GM11168 (cell line): ENCODE measurements around the gene PITRM1.
"Not testable (repeated sequence)": the region's sequence is repeated elsewhere in the genome, so short reads cannot be mapped to it uniquely, and the experiment has no call there.

ENCODE experiments used
- in situ Hi-C: fragments of 300-500 bp; cut with MboI; formaldehyde crosslinking; loops from one replicate; pipeline ENCODE4 v1.12.0; 2022; ENCODE audit warnings: low sequenced_read_pairs; ENCODE audit not compliant: unreplicated experiment

Gene PITRM1, protein sequence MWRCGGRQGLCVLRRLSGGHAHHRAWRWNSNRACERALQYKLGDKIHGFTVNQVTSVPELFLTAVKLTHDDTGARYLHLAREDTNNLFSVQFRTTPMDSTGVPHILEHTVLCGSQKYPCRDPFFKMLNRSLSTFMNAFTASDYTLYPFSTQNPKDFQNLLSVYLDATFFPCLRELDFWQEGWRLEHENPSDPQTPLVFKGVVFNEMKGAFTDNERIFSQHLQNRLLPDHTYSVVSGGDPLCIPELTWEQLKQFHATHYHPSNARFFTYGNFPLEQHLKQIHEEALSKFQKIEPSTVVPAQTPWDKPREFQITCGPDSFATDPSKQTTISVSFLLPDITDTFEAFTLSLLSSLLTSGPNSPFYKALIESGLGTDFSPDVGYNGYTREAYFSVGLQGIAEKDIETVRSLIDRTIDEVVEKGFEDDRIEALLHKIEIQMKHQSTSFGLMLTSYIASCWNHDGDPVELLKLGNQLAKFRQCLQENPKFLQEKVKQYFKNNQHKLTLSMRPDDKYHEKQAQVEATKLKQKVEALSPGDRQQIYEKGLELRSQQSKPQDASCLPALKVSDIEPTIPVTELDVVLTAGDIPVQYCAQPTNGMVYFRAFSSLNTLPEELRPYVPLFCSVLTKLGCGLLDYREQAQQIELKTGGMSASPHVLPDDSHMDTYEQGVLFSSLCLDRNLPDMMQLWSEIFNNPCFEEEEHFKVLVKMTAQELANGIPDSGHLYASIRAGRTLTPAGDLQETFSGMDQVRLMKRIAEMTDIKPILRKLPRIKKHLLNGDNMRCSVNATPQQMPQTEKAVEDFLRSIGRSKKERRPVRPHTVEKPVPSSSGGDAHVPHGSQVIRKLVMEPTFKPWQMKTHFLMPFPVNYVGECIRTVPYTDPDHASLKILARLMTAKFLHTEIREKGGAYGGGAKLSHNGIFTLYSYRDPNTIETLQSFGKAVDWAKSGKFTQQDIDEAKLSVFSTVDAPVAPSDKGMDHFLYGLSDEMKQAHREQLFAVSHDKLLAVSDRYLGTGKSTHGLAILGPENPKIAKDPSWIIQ

DNA sequence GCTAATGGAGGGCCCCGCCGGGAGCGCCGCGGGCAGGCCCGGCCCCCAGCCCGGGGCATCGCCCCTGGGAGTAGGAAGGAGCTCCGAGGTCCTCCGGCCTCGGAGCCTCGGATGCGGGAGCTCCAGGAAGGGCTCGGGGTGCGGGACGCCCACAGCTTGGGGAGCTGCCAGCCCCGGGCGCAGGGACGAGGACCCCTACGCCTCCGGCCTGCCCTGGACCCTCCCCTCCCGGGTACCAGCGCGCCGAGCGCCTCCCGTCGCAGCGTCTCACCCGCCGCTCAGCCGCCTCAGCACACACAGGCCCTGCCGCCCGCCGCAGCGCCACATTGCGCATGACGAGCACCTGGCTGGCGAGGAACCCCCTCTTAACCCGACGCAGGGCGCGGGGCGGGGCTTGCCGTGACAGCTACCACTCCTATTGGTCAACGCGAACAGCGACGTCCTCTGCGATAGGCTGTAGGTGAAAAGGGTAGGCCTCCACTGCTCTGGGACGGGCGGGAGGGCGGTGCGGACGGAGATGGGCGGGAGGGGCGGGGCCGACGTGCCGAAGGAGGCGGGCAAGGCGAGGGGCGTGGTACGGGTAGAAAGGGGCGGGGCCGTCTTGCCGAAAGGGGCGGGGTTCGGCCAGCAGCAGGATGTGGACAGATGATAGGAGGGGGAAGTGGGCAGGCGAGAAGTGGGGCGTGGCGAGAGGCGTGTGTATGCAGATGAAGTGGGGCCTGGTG lies at the start of gene PITRM1:
TSS of gene PITRM1 (minus strand) at position 337 of the 725 bp plus-strand sequence. CDS start at position 327, 10 bp downstream.
- in situ Hi-C loops: no loop called here

DNA sequence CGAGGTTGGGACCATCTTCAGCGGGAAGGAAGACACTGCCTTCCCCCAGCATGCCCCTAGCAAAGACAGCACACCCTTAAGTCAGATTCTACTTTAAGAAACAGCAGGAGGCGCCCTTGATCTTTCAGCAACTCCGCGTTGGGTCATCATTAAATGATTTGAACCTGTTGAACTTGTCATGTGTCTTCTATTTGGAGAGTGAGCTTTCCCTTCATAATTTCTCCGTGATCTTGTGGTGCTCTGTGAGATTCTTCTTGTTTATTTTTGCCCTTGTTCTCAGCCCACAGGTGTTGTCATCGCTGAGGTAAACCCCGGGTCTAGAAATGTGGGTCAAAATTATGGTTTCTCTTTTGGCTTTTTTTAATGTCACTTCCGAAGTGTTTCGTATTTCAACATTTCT lies 49.5 kb upstream of the PITRM1 start:
- in situ Hi-C loops: no loop called here

DNA sequence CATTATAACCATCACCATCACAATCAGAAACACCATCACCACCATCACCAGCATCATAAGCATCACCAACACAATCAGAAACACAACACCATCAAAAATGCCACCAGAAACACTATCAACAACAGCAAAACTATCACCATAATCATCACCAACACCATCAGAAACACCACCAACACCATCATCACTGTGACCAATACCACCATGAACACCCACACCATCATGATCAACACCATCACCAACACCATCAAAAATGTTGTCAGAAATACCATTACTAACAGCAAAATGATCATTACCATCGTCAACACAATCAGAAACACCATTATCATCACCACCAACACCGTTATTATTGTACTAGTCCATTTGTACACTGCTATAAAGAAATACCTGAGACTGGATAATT lies 49.0 kb upstream of the PITRM1 start:
- in situ Hi-C loops: not testable (repeated sequence)

DNA sequence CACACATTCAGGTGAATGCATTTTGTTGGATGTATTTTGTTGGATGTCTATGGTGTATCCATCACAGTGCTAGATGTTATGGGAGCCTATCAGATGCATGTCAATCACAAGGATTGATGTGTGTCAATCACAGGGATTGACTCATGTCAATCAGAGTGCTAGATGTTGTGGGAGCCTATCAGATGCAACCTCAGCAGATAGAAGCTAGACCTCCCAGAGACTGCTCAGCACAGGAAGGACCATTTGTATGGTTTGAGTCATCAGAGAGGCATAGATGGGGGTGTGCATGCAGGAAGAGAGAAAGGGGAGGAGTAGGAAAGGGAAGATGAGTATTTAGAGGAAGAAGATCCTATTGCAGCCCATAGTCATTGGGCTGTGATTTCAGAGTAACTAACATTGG lies 48.3 kb upstream of the PITRM1 start:
- in situ Hi-C loops: no loop called here

DNA sequence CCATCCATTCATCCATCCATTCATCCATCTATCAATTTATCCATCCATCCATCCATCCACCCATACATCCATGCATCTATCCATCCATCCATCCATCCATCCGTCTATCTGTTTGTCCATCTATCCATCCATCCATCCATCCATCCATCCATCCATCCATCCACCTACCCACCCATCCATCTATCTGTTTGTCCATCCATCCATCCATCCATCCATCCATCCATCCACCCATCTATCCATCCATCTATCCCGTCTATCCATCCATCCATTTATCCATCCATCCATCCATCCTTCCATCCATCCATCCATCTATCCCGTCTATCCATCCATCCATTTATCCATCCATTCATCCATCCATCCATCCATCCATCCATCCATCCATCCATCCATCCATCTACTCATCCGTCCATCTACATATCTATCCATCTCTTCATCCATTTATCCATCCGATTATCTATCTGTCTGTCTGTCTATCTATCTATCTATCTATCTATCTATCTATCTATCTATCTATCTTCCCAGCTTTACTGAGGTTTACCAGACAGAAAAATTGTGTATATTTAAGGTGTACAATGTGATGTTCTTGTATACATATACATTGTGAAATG lies 46.5 kb upstream of the PITRM1 start:
- in situ Hi-C loops: not testable (repeated sequence)

DNA sequence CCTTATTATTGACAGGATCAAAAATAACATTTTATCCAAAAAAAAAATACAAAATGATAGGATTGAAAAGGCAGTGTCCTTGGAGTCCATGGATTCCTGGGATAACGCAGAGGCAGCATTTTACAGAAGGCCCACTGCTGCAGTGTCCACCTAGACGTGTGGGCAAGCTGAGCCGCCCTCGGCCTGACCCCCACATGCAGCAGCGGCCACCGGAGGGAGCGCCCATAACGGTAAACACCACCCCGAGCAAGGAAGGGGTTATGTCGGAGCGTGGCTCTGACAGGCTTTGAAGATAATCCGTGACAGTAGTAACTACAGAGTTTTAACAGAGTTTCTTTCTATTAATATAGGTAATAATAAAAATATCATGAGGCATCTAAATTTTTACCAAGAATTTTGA lies 45.3 kb upstream of the PITRM1 start:
- in situ Hi-C loops: no loop called here

DNA sequence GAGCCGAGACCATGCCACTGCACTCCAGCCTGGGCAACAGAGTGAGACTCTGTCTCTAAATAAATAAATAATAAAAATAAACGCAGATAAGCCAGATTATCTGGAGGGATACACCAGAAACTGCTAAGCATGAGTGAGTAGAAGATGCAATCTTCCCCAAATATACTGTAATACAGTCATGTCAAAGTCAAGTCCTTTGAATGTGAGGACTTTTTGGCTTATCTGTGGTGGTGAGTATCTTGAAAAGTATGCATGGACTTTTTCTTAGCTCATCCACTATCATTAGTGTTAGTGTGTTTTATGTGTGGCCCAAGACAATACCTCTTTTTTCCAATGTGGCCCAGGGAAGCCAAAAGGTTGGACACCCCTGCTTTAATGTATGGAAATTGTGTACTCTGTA lies 44.7 kb upstream of the PITRM1 start:
- in situ Hi-C loops: no loop called here

DNA sequence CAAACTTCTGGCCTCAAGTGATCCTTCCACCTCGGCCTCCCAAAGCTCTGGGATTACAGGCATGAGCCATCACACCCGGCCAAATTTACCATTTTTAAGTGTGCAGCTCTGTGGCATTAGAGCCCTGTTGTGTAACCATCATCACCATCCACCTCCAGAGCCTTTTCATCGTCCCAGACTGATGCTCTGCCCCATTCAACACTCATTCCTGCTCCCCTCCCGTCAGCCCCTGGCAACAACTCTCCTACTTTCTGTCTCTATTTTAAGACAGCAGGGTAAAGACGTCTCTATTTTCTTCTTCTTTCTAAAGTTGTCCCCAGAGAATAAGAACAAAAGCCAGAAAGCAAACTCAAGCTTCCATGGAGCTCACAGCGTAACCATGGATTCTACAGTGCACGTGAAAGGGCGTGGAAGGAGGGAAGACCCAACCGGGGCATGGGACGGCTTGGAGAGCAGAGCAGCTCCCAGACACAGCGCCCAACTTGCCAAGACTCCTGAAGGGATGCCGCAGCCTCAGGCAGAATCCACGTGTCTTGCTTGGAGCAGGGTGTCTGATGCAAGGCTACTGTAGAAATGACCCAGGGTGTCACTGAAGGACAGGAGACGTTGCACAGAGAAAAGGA lies 42.7 kb upstream of the PITRM1 start:
- in situ Hi-C loops: no loop called here

DNA sequence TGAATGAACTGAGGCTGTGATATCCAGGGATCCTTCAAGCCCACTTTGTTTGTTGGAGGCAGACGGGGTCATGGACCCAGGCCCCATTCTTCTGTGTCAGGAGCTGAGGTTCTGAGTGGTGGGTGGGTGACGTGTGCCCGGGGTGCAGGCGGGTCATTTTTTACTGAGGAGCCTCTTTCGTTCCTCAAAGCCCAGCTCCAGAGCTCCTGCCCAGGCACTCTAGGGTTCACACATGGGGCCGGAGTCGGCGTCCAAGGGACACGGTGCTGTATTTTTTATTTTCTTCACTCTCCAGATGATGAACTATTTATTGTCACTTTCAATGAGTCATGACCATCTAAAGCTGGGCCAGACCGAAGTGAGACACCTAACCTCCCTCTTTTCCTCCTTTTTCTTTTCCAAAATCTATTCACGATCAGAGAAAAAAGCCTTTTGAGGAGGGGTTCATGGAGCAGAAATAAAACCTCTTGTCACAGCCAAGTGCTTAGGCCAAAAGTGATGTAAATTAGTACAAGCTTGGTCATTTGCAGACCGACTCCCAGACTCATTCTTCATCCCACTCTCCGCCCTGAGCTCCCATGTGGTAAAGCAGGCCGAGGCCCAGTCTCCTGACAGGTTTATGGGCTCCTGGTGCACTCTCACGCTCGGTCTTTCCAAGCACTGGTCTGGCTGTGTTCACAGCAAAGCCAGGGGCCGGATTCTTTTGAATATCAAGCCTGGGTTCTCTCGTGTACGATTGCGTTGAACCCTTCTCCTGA lies 41.4 kb upstream of the PITRM1 start:
- in situ Hi-C loops: no loop called here

DNA sequence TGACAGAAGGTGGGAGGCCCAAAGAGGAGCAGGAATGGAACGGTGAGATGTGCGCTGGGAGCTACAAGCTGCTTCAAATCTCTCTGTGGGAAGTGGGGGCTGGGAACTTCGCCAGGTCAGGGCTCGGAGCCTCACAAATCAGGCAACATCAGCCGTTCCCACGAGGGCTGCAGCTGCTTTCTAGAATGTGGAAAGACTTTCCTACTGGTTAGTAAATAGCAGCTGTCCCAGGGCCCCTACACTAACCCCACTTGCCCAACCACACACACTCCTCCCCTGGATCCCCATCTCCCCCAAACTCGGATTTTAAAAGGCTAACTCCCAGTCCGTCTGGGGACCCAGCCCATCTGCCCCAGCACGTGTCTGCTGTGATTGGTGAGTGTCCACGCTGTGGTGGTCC lies 40.6 kb upstream of the PITRM1 start:
- in situ Hi-C loops: no loop called here

DNA sequence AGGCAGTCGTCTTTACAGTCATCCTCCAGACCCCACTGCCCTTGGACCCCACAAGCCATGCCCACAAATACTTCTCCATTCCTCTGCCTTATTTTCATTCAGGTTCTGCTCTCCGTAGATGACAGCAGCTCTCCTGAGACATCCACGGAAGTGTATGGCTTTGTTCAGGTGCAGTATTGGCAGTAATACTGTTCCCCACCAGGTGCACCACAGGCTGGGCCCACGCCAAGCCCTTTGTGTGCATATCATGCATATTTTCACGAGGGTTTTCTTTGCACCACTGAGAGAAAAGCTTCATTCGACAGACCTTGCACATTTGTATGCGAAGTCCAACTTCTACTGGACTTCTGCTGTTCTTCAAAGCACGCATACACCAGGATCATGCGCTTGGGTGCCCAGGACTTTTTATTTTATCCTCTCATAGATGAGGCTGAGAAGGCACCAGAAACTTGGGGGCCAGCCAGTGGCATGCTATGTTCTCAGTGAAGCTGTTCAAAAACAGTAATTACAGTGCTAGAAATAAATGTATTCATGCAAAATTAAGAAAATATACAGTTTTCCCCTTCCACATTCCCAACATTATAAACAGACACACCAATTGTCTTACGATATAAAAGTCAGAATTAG lies 37.8 kb upstream of the PITRM1 start:
- in situ Hi-C loops: no loop called here

DNA sequence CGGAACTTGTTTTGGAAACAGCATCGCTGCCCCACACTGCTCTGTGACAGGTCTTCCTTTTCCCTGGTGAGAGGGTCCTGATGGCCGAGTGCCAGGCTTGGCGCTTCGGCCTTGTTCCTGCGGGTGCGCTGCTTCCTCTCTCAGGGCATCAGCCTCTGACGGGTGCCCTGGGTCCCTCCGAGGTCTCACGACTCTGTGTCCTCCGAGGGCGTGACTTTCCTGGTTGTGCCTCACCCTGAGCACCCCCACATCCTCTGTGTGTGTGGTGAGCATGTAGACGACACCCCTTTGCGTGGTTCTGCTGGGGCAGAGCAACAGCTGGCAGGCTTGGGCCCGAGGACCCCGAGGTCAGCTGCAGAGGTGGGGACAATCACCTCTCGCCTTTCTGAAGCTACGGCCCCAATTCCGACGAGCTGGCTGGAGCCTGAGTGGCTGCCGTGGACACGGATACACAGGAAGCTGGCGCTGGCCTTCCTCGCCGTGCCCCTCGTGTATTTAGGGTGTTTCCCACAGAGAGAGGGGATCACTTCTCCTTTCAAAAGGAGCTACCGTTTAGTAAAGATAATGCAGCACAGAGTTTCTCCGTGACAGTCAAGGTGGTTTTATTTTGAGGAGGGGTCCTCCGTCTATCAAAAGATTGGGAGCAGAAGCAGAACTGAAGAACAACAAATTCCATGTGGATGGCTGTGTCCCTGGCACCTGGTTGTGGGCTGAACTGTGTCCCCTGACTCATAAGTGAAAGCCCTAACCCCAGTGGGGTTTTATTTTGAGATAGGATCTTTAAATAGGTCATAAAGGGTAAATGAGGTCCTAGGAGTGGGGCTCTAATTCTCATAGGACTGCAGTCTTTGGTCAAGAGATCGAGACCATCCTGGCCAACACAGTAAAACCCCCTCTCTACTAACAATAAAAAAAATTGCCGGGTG lies 36.2 kb upstream of the PITRM1 start:
- in situ Hi-C loops: no loop called here

DNA sequence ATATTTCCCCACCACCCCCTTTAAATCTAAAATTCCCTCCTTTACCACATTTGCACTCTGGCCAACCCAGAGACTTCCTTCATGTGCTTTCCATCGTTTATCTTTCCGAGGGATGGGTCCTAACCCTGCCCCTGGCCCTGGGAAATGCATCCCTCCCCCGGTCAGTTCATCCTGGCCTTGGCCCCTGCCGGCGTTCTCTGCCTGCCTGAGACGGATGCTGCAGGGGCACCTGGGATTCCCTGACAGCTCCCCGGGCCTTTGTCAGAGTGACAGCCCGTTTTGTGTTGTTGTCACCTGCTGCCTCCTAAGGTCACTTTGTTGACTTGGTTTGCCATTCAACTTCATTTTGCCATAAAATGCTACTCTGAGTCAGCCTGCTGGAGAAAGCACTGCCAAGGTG lies 34.8 kb upstream of the PITRM1 start:
- in situ Hi-C loops: no loop called here

DNA sequence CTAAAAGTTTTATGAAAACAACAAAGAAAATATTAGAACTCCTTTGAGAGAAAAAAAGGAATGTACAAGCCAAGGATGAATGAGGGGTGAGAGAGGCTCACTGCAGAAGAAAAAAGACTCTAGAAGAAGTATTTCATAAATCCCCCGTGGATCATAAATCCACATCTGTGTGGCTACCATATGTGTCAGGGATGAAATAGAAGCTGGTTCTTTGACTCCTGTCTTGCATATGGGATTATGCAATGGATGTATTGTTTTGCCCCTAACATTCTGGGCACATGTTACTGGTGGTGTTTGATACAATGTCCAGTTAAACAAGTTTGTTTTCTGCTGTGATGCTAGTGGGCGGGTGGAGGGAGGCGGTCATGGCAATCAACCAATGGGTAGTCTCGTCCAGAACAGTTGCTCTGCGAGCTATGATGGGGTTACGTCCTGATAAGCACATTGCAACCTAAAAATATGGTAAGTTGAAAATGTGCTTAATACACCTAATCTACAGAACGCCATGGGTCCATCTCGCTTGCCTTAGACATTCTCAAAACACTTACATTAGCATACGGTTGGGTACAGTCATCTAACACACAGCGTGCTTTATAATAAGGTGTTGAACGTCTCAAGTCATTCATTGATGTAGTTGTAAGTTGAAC lies 34.1 kb upstream of the PITRM1 start:
- in situ Hi-C loops: no loop called here

DNA sequence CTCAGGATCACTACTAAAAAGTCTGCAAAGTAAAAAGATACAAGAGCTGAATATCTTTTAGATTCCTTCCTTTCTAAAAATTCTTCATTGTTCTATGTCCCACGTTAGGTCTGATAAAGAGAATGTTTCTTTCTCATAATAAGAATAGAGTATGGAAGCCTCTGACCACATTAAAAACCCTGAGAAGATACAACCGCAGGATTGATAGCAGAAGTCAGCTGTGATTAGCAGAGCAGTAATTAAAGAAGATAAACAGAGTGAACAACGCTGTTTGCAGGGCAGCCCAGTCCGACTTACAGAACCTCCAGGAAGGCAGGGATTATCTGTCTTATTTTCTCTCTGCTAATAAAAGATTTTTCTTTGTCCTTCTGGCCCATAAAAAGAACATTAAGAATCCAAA lies 31.4 kb upstream of the PITRM1 start:
- in situ Hi-C loops: no loop called here

DNA sequence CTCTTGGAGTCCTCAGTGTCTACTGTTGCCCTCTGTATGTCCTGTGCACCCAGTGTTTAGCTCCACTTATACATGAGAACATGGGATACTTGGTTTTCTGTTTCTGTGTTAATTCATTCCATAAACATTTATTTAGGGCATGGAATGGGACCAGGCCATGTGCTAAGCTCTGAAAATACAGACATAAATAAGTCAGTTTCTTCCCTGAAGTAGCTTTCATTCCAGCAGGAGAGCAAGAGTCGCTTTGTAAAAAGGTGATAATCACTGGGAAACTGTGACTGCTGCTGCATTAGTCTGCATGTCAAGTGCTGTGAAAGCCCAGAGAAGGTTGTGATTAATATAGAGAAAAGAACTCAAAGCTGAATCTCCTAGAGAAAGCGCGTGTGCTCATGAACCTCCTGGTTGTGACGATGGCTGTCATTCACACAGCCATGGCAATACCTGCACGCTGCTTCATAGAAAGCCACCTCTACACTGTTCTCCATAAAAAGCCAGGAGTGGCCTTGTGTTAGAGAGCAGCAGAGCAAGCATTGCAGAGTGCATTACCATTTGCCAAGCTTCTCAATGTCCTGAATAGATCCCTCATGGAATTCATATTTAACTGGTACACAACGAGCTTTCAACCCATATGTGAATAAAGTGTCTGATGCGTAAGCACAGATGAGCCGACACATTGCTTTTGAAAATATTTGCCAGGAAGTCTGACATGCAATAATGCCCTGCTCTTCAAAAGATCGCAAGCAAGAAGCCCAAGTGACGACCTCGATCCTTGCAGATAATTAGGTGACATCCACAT lies 30.6 kb upstream of the PITRM1 start:
- in situ Hi-C loops: no loop called here
